ENCODE results near the gene NARS2.
"Not testable (repeated sequence)": the region's sequence is repeated elsewhere in the genome, so short reads cannot be mapped to it uniquely, and the experiment has no call there.

Gene NARS2

GRCh38 chr11:78575478-78575877 lies 814 bp upstream of the NARS2 start:
- no peak for DNase-seq

- DNase-seq = no peak
Measured at GRCh38 chr11:78573681-78574080, 983 bp downstream of the NARS2 start.

- no peak for DNase-seq
Measured at GRCh38 chr11:78573271-78573670, 1.4 kb downstream of the NARS2 start.

- DNase-seq = no peak
Measured at GRCh38 chr11:78572394-78572793, 2.3 kb downstream of the NARS2 start.

GRCh38 chr11:78570031-78570430 lies 4.6 kb downstream of the NARS2 start:
- DNase-seq = no peak

GRCh38 chr11:78567209-78567608 lies 7.5 kb downstream of the NARS2 start:
- DNase-seq = no peak

- DNase-seq = peak; percentile 57
Measured at GRCh38 chr11:78564490-78565467, 9.9 kb downstream of the NARS2 start.

- DNase-seq = not testable (repeated sequence)
Measured at GRCh38 chr11:78564037-78564436, 10.6 kb downstream of the NARS2 start.

- not testable (repeated sequence) for DNase-seq
Measured at GRCh38 chr11:78563090-78563489, 11.6 kb downstream of the NARS2 start.

GRCh38 chr11:78562398-78562797 lies 12.3 kb downstream of the NARS2 start:
- DNase-seq = no peak

GRCh38 chr11:78560826-78561484 lies 13.7 kb downstream of the NARS2 start:
- no peak for DNase-seq

- DNase-seq = no peak
Measured at GRCh38 chr11:78560153-78560552, 14.5 kb downstream of the NARS2 start.

GRCh38 chr11:78557236-78557635 lies 17.4 kb downstream of the NARS2 start:
- DNase-seq = no peak

GRCh38 chr11:78555592-78555991 lies 19.1 kb downstream of the NARS2 start:
- DNase-seq = no peak

GRCh38 chr11:78552881-78553280 lies 21.8 kb downstream of the NARS2 start:
- DNase-seq = no peak

- not testable (repeated sequence) for DNase-seq
Measured at GRCh38 chr11:78552139-78552538, 22.5 kb downstream of the NARS2 start.

GRCh38 chr11:78551066-78551465 lies 23.6 kb downstream of the NARS2 start:
- DNase-seq = no peak

- DNase-seq = no peak
Measured at GRCh38 chr11:78549624-78550409, 24.8 kb downstream of the NARS2 start.

GRCh38 chr11:78548911-78549590 lies 25.6 kb downstream of the NARS2 start:
- no peak for DNase-seq

GRCh38 chr11:78547931-78548705 lies 26.5 kb downstream of the NARS2 start:
- no peak for DNase-seq

GRCh38 chr11:78542007-78542406 lies 32.7 kb downstream of the NARS2 start:
- no peak for DNase-seq

- DNase-seq = no peak
Measured at GRCh38 chr11:78541537-78541936, 33.1 kb downstream of the NARS2 start.
